HG03460 (cell line): ENCODE measurements around the gene KBTBD7.

Experiments used
- ATAC-seq: cut with Tn5 transposase; IDR thresholded peaks from one replicate; pipeline ENCODE4 v1.9.1; 2021; ENCODE audit not compliant: unreplicated experiment

KBTBD7 gene, protein sequence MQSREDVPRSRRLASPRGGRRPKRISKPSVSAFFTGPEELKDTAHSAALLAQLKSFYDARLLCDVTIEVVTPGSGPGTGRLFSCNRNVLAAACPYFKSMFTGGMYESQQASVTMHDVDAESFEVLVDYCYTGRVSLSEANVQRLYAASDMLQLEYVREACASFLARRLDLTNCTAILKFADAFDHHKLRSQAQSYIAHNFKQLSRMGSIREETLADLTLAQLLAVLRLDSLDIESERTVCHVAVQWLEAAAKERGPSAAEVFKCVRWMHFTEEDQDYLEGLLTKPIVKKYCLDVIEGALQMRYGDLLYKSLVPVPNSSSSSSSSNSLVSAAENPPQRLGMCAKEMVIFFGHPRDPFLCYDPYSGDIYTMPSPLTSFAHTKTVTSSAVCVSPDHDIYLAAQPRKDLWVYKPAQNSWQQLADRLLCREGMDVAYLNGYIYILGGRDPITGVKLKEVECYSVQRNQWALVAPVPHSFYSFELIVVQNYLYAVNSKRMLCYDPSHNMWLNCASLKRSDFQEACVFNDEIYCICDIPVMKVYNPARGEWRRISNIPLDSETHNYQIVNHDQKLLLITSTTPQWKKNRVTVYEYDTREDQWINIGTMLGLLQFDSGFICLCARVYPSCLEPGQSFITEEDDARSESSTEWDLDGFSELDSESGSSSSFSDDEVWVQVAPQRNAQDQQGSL

GRCh38 chr13:41193919-41194824 lies at the start of gene KBTBD7:
TSS of gene KBTBD7 (minus strand) at chr13:41194569. CDS start at chr13:41194257, 312 bp downstream.
- peak; percentile 98 for ATAC-seq

DNA sequence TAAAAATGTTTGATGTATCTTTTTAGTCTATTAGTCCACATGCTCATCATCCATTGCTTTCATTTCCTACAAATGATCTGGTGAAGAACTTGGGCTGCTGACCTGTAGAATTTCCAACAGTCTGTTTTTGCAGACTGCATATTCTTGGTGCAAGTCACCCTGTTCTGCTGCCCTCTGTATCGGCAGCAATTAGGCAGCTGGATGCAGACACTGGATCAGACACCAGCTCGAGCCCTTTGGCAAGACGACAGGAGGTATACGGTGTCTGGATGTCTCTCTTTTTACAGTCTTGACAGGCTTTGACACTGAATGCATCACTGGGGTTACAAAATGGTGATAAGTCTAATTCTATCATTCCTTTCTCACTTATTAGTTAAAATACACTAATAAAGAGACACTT lies 47.3 kb upstream of the KBTBD7 start:
- no peak for ATAC-seq

DNA sequence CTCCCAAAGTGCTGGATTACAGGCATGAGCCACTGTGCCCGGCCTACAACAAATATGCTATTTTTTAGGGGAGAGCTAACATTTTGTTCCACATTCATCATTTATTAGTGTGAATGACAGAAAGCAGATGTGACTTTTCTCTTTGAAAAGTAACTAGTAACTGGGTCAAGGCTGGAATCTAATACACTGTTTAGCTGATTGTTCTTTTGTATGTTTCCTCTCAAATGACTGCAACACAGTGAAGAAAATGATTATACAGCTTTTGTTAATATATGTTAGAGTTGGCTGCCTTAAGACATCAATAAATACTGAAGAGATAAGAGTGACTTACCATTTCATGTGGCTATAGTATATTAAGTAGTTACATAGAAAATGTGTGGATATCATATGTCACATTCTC lies 42.0 kb upstream of the KBTBD7 start:
- ATAC-seq, result no peak

DNA sequence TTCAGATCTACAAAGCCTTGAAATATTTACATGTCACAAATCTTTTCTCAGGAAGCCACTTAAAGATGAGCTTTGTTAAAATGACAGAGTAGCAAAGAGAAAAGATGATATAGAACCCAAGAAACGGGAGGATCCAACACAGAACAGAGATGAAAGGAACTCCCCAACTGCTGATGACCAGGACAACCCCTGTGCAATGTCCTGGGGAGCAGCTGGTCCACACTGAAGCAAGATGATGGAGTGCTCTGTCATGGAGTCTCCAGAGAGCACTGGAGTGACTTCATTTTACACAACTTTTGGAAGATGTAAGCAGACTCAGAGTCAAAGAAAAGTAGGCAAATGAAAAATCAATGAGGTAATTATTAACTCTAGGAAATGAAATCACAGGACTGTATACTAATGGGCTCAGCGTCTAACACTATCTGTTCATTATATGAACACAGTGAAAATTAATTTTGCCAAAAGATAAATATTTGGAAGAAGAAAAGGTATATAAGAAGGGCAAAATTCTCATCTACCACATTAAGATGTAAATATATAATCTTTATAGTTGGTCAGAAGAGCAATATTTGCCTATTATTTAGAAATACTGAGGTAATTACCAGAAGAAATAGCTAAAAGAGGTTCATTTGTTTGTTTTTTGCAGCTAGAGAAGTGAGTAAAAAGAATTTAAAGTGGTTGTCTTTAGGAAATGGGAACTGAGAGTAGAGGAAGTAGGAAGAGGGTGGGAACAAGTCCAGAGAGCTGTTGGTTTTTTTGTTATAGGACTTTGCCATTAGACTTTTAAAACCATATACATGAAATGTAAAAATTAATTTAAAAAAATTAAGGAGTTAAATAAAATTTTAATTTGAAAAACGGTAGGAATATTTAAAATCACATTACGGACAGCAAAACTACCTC lies 38.5 kb upstream of the KBTBD7 start:
- ATAC-seq, result no peak

GRCh38 chr13:41231786-41232185 lies 37.4 kb upstream of the KBTBD7 start:
- no peak for ATAC-seq

DNA sequence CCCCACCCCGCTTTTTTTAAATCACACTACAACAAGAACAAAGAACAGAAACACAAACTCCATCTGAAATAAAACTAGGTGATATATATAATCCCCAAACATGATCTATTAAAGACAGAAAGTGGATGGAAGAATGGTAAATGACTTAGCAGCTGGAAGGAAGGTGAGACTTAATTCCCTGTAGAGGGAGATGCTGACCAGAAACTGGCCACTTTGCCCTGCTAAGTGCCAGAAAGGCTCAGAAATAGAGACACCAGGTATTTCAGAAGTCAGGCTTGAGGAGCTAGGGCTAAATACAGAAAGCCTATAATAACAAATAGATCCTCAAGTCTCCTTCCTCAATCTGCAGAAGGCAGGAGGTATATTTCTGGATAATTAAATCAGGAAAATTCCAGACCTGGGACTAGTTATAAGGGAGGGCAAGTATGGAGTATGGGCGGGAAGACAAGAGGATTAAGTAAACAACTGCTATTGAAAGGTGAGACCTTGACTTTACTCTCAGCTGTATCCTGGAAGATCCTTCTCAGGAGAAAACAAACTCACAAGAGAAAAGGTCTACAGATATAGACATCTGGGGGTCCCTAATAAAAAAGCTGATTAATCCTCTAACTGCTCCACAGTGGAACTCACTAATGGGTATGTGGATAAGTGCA lies 36.8 kb upstream of the KBTBD7 start:
- no peak for ATAC-seq

DNA sequence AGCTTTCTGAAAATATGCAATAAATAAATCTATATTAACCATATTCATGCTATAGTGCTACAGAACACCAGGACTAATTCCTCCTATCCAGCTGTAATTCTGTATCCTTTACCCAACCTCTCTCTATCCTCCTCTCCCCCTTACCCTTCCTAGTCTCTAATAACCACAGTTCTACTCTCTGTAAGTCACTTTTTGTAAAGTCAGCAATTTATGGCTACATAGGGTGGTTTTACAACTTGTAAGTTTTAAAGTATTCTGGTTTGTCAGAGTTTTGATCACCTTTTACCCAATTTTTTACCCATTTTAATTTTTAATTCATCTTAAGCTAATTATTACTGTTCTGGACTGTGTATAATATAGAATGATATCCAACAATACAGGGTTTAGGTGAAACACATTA lies 35.0 kb upstream of the KBTBD7 start:
- ATAC-seq, result no peak

DNA sequence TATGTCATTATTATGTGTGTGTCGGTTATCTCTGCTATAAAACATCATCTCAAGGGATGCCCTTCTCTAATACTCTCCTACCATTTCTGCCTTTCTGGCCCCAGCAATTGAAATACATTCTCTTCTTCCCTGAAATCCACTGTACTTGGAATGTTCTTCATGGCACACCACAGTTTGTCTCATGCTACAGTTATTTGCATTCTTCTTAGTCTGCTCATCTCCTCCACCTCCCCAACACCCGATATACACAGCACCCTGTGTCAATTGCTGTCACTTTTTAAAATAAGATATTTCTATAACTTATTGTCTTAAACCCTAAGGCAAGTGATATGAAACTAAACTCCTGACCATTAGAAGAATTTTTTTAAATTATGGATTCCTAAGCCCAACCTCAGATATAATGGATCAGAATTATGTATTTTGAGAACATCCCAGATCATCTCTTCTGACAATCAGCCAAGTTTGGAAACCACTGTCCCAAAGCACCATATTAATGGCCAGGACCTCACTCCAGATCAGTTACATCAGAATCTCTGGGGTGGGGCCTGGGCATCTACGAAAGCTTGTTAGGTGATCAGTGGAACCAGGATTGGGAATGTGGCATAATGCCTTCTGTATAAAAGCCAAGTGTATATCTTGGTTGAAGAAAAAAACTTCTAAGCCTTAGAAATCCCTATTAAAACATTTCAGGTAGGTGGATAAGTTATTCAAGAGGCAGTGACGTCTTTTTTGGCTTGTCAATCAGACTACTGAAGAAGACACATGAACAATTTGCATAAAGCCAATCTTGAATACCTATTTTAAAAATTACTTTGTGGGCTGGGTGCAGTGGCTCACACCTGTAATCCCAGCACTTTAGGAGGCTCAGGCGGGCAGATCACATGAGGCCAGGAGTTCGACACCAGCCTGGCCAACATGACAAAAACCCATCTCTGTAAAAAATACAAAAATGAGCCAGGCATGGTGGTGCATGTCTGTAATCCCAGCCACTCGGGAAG lies 30.0 kb upstream of the KBTBD7 start:
- no peak for ATAC-seq

- peak; percentile 83 for ATAC-seq
These were observed 28.0 kb upstream of the KBTBD7 start for GRCh38 chr13:41222259-41222852.

GRCh38 chr13:41220401-41220800 lies 26.0 kb upstream of the KBTBD7 start:
- no peak for ATAC-seq

DNA sequence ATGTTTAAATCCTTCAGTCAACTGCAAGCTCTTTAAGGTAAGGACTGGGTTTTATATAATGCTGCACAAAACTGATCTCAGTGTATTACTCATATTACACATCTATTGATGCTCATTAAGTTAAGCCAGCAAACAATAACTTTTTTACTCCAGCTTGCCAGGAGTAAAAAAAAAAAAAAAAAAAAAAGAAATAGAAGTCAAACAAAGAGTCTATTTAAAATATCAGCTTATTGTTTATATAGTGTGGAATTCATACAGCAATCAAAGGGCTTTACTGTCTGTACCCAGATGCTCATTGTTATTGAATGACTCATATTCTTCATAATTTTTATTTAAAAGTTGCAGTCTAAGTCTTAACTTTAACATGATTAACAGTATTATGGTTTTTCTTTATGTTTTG lies 21.8 kb upstream of the KBTBD7 start:
- ATAC-seq, result no peak

DNA sequence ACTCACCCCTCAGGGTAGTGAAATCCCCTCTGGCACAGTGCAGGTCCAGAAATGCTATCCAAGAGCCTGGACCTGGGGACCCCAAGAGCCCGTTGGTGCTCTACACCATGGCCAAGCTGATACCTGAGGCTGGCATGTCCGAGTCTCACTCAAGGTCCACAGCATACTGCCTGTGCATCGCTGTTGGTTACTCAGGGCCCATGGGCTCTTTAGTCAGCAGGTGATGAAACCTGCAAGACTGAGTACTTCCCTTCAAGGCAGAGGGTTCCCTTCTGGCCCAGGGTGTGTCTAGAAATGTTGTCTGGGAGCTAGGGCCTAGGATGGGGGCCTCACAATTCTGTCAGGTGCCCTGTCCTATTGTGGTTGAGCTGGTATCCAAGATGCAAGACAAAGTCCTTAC lies 19.6 kb upstream of the KBTBD7 start:
- ATAC-seq, result no peak

- ATAC-seq, result no peak
These were observed 18.9 kb upstream of the KBTBD7 start for GRCh38 chr13:41213316-41213715.

- no peak for ATAC-seq
These were observed 18.5 kb upstream of the KBTBD7 start for GRCh38 chr13:41212881-41213280.

DNA sequence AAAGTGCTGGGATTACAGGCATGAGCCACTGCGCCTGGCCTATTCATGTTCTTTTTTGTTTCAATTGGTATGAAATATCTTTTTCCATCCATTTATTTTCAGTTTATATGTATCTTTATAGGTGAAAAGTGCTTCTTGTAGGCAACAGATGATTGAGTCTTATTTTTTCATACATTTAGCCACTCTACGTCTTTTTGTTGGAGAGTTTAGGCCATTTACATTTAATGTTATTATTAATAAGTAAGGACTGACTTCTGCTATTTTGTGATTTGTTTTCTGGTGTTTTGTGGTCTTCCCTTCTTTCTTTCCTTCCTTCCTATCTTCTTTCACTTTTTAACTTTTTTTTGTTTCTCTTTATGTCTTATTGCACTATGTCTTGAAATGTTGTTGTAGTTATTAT lies 16.7 kb upstream of the KBTBD7 start:
- ATAC-seq, result no peak

- no peak for ATAC-seq
These were observed 12.1 kb upstream of the KBTBD7 start for GRCh38 chr13:41206467-41206866.

DNA sequence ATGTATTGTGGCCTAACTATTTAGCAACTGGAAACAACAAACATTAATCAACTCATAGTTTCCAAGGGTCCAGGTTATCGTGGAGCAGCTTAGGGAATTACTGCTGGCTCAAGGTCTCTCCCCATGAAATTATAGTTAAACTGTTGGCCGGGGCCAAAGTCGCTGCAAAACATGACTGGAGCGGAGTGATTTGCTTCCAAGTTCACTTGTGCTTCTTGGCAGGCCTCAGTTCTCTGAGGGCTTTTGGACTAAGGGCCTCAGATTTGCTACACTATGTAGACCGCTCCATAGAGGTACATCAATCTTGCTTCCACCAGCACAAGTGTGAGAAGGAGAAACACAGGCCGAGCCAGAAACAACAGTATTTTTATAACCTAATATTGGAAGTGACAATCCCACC lies 9.4 kb upstream of the KBTBD7 start:
- no peak for ATAC-seq

- ATAC-seq, result no peak
These were observed 5.8 kb upstream of the KBTBD7 start for GRCh38 chr13:41200126-41200525.
